PFSK-1 (cell line): ENCODE results near the gene ECE1.

ENCODE experiments used
- FOXP2 ChIP-seq: optimal IDR thresholded peaks from 2 replicates; pipeline ENCODE3; 2011; ENCODE audit warnings: borderline replicate concordance, control low read depth, inconsistent platforms; ENCODE audit not compliant: insufficient read depth; ENCODE audit errors: extremely low read length, extremely low read depth
- POLR2AphosphoS5 ChIP-seq: IDR thresholded peaks from 2 replicates; pipeline ENCODE4 v1.6.1; 2012; ENCODE audit warnings: low read depth, mild to moderate bottlenecking, control low read depth, low read length, moderate library complexity
- SIN3A ChIP-seq: IDR thresholded peaks from 2 replicates; pipeline ENCODE4 v1.6.1; 2012; ENCODE audit warnings: mild to moderate bottlenecking, low read length, moderate library complexity, borderline replicate concordance; ENCODE audit not compliant: insufficient read depth
- TAF1 ChIP-seq: IDR thresholded peaks from 2 replicates; pipeline ENCODE4 v1.6.1; 2012; ENCODE audit warnings: low read length, control low read depth, borderline replicate concordance; ENCODE audit not compliant: insufficient read depth
- TF ChIP-seq, protein P1 (sequence below), 2 experiments: IDR thresholded peaks; 2 replicates each; pipeline versions ENCODE4 v1.6.1 to v1.8.0; 2011 to 2012; ENCODE audit warnings: low read depth in 2 of 2, low read length in 2 of 2, control low read depth in 1 of 2, inconsistent platforms in 1 of 2, mild to moderate bottlenecking in 1 of 2, moderate library complexity in 1 of 2; ENCODE audit not compliant: insufficient read depth in 1 of 2

ECE1 gene

DNA sequence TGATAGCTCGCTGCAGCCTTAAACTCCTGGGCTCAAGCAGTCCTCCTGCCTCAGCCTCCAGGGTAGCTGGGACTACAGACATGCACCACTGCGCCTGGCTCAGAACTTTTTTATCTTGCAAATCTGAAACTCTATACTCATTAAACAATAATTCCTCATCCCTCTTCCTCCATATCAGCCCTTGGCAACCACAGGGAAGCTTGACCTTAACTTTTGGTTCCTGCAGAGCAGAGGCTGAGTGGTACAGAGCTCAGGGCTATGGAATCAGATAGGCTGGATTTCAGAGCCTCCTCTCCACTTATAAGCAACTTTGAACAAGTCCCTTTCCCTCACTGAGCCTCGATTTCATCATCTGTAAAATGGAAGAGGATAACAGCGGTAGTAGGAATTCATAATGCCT is 47.4 kb downstream of the ECE1 start:
- TF ChIP-seq SIN3A (no peak), FOXP2 (no peak), POLR2AphosphoS5 (no peak), TAF1 (no peak)
- TF ChIP-seq, protein P1, sequence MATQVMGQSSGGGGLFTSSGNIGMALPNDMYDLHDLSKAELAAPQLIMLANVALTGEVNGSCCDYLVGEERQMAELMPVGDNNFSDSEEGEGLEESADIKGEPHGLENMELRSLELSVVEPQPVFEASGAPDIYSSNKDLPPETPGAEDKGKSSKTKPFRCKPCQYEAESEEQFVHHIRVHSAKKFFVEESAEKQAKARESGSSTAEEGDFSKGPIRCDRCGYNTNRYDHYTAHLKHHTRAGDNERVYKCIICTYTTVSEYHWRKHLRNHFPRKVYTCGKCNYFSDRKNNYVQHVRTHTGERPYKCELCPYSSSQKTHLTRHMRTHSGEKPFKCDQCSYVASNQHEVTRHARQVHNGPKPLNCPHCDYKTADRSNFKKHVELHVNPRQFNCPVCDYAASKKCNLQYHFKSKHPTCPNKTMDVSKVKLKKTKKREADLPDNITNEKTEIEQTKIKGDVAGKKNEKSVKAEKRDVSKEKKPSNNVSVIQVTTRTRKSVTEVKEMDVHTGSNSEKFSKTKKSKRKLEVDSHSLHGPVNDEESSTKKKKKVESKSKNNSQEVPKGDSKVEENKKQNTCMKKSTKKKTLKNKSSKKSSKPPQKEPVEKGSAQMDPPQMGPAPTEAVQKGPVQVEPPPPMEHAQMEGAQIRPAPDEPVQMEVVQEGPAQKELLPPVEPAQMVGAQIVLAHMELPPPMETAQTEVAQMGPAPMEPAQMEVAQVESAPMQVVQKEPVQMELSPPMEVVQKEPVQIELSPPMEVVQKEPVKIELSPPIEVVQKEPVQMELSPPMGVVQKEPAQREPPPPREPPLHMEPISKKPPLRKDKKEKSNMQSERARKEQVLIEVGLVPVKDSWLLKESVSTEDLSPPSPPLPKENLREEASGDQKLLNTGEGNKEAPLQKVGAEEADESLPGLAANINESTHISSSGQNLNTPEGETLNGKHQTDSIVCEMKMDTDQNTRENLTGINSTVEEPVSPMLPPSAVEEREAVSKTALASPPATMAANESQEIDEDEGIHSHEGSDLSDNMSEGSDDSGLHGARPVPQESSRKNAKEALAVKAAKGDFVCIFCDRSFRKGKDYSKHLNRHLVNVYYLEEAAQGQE (IDR thresholded peaks at IDR 0.05; ENCODE audit: insufficient read depth in 1 of 2, low read depth in 2 of 2, low read length in 2 of 2) = no peak

GRCh38 chr1:21241771-21242581 is 48.3 kb downstream of the ECE1 start:
- TF ChIP-seq, protein P1 (IDR thresholded peaks at IDR 0.05; ENCODE audit: insufficient read depth in 1 of 2, low read depth in 2 of 2, low read length in 2 of 2) = no peak
- no peak for TF ChIP-seq TAF1
- no peak for TF ChIP-seq FOXP2
- TF ChIP-seq SIN3A = no peak
- no peak for TF ChIP-seq POLR2AphosphoS5

GRCh38 chr1:21240706-21241105 is 49.6 kb downstream of the ECE1 start:
- TF ChIP-seq POLR2AphosphoS5 (no peak), FOXP2 (no peak), TAF1 (no peak), SIN3A (no peak)
- TF ChIP-seq, protein P1 (IDR thresholded peaks at IDR 0.05; ENCODE audit: insufficient read depth in 1 of 2, low read depth in 2 of 2, low read length in 2 of 2) = no peak

DNA sequence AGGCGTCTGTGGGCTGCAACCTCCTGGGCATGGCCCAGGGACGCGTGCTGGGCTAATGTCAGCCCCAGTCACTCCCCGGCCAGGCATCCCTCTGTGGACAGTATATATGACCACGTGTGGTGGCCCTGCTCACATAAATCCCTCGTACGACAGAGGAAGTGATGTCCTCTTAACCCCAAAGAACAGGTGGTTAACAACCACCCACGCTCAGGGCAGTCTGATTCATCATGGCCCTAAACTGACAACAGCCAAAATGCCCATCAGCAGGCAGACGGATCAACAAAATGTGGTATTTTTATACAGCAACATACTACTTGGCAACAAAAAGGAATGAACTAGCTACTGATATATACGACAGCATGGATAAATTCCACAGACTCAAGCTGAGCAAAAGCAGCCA is 51.0 kb downstream of the ECE1 start:
- TF ChIP-seq TAF1 (no peak), POLR2AphosphoS5 (no peak), FOXP2 (no peak), SIN3A (no peak)
- TF ChIP-seq, protein P1 (IDR thresholded peaks at IDR 0.05; ENCODE audit: insufficient read depth in 1 of 2, low read depth in 2 of 2, low read length in 2 of 2) = no peak
